D341Med (cell line): ENCODE data around the gene EYA3.

Experiments
- DNase-seq: peaks from one replicate; pipeline ENCODE4 v3.0.0; 2012; ENCODE audit warnings: low spot score

The EYA3 gene

DNA sequence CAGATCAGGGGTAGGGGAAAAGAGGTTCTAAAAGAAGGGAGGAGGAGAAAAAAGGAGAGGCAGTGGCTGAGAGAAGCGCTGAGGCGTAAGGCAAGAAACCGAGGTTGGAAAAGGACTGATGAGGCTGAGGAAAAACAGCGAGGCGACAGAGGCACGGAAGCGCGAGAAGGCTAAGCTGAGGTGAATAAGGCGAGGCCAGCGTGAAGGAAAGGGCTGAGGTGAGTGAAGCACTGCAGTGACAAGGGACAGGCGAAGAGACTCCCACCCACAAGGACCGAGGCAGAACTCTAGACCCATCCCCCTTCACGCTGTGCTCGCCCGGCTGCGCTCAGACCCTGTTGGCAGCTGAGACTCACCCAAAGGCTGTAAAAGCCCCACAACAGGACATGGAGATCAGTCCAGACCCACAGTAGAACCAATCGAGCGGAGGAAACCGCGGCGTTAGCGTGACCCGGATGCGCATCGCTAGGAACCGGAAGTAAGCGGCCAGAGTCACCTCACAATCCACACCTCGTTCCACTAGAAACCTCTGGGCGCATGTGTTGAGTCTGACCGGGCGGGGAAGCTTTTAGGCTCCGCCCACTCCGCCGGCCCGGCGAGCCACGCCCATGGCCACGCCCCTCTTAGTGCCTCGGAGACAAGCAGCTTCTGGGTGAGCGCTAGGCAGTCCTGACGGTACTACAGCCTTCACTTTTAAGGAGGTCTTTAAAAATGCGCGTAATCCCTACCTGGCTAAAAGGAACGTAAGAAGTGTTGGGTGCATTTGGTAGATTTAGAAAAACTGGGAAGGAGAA, at the start of gene EYA3:
EYA3 (minus strand) TSS at position 443 of the 794 bp plus-strand sequence. CDS start 30,584 bp downstream, outside the sequence.
- DNase-seq = peak; percentile 98

- DNase-seq = no peak
These were observed 48.7 kb upstream of the EYA3 start for GRCh38 chr1:28136922-28137613.

DNA sequence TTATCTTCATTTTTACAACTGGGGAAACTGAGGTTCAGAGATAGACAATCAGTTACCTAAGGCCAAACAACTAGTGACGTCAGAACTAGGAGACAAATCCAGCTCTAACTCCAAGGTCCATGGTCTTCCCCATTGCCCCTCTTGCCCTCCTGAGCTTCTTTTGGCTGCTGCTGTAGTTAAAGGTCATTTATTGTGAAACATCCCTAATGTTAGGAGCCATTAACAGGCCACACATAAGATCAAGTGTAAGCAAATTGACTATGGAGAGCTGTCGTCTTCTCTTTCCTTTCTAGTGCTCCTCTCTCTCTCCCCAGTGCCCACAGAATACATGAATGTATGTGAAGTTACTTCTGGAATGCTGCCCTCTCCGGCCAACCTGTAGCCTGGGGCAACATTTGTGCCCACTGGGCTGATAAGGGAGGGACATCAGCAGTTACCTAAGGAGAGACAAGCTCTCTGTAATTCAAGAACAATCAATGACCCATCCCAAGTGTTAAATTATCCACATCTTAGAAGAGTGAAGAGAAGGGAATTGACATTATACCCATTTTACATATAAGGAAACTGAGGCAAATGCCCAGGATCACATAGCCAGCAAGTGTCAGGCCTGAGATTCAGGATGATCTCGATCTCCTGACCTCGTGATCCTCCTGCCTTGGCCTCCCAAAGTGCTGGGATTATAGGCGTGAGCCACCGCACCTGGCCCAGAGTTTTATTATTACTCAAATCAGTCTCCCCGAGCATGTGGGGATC, 47.9 kb upstream of the EYA3 start:
- no peak for DNase-seq

DNA sequence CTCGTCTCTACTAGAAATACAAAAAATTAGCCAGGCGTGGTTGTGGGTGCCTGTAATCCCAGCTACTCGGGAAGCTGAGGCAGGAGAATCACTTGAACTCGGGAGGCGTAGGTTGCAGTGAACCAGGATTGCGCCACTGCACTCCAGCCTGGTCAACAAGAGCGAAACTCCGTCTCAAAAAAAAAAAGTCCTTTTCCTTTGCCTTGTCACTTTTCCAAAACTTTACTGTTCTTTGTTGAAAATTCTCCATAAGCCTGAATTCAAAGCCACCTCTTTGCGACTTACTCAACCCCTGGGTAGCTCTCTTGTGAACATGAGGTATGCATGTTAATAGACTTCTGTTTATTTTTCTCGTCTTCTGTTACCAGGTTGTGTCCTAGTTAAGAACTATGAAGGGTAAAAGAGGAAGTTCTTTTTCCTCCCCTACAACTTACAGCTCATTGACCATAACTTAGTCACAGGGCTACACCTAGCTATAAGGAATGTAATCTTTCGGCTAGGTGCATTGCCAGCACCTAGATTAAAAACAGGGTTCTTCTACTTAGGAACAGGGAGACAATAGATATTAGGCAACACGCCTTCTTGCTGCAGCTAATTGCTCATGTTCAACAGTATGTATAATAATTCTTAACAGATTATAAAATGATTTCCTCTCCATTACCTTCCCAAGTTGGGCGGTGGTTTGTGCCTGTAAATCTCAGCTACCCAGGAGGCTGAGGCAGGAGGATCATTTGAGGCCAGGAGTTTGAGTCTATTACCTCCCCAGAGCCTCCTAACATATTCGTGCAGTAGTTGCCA, 47.2 kb upstream of the EYA3 start:
- DNase-seq = no peak

DNA sequence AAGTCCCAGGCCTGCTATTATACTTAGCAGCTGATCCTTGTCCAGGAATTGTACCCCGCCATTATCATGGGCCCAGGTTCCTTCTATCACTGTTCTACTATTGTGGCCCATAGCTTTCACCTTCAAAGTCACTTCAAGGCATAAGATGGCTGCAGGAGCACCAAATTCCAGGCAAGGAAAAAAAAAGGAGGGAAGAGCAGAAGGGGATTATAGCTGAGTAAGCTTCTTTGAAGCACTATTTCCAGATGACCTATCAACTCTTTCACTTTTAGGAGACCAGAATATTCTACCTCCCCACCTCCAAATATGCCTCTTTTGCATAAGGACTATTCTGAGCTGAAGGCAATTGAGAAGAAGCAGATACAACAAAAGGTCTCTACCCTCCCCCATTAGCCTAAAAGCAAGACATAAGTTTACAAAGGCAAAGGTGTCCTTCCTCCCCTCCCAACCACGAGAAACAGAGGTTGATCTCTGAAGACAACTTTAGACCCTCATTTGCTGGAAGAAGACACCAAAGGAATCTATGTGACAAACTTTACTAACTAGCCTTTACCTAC, 46.3 kb upstream of the EYA3 start:
- DNase-seq = no peak

- DNase-seq = no peak
These were observed 44.1 kb upstream of the EYA3 start for GRCh38 chr1:28132171-28133167.

DNA sequence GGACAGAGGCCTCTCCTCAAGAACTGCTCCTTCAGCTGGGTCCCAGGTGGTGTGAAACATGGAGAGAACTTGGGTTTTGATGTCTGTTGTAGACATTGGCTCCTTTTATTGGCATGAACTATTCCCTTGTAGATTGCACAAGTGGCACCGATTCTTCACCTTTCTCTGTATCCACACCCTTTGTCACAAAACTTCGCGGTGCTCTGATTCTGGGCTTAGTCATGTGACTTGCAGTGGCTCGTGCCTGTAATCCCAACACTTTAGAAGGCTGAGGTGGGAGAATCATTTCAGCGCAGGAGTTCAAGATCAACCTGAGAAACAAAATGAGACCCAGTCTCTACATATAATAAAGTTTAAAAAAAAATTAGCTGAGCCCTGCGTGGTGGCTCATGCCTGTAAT, 42.5 kb upstream of the EYA3 start:
- DNase-seq = no peak

GRCh38 chr1:28129150-28129549, 40.7 kb upstream of the EYA3 start:
- no peak for DNase-seq

DNA sequence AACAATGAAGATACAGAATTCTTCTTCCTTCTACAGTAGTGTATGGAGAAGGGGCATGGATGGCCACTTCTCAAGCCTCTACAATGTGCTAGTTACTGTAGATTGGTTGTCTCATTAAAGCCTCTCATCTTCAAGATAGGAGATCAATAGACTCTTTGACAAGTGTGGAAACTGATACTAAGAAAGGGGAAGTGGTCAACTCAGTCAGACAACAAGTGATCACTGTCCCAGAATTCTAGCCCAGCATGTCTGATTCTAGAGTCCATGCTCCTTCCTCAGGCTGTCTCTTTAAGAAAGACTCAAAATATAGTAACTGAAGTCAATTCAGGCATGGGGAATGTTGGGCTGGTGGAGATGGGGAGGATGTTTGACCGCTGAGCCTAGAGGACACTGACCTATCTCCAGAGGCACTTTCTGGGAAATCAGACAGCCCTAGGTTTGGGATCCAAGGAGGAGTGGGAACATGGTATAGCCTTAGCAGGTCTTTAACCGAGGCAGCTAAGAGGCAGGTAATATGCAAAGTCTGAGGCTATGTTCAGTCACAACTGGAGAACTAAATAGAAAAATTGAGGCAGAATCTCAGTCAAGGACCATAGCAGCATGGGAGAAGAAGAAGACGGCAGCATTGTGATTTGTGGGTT, 39.3 kb upstream of the EYA3 start:
- no peak for DNase-seq

DNA sequence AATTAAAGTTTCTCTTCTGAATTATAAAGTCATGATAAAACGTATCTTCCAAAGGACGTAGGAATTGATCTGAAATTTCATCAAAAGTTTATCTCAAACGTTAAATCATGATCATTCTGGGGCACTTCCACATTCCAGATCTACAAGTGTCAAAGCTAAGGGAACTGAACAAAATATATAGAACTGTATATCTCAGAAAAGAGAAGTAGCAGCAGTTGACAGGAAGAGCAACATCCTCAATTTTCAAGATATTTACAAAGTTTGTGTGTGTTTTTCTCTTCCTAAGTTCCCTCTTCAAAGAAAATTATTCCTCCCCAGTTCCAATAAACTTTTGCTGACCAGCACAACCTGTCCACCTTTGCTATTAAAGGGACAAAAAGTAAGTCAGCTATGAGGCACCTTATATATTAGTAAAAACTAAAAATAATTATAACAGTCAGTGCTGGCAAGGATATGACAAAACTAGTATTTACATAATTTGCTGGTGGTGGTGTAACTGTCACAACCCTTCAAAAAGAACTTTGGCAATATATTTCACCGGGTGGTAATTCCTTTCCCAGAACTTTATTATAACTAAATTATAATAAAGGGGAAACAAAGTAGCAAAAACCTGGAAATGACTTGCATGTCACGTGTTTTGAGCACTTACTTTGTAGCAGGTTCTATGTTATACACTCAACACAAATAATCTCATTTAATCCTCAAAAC, 38.5 kb upstream of the EYA3 start:
- no peak for DNase-seq

DNA sequence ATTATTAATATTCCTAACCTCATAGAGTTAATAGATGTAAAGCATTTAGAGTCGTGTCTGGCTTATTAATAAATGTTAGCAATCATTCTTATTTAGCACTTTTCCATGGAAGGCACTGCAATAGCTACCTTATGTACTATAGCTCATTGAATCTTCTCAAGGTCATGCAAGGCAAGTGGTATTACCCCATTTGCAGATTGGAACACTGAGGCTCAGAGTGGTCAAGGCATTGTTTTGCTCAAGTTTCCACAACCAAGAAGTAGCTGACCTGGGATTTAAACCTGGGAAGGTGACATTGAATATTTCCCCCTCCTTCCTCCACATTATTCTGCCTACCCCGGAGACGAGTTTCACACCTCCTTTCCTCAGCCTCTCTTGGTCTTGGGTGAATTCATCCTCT, 37.8 kb upstream of the EYA3 start:
- no peak for DNase-seq

DNA sequence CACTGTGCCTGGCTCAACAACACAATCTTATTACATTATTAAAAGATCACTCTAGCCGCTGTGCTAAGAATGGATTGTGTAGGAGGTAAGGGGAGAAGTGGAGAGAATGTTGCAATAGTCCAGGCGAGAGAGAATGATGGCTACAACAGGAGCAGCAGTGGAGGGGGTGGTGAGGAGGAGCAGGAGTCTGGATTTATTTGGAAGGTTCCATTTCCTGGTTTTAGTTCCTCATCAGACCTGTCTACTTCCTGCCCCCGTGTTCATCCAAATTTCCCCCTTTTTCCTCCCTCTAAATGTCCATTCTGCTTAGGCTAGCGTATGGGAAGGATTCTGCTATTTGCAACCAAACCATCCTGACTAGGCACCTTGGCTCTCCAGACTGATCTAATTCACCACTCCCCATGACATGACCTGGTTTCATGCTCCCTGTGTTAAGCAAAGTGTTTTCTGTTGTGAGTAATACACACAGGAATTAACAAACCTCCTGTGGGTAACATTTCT, 35.1 kb upstream of the EYA3 start:
- no peak for DNase-seq

- DNase-seq = no peak
These were observed 33.8 kb upstream of the EYA3 start for GRCh38 chr1:28122183-28122582.

DNA sequence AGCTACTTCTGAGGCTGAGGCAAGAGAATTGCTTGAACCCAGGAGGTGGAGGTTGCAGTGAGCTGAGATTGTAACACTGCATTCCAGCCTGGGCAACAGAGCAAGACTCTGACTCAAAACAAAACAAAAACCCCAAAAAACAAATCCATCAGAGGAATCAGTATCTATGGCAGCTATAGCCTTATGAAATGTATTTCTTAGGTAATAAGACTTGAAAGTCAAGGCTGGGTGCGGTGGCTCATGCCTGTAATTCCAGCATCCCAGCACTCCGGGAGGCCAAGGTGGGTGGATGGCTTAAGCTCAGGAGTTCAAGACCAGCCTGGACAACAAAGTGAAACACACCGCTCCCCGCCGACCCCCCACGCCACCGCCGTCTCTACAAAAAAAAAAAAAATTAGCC, 31.1 kb upstream of the EYA3 start:
- DNase-seq = no peak

DNA sequence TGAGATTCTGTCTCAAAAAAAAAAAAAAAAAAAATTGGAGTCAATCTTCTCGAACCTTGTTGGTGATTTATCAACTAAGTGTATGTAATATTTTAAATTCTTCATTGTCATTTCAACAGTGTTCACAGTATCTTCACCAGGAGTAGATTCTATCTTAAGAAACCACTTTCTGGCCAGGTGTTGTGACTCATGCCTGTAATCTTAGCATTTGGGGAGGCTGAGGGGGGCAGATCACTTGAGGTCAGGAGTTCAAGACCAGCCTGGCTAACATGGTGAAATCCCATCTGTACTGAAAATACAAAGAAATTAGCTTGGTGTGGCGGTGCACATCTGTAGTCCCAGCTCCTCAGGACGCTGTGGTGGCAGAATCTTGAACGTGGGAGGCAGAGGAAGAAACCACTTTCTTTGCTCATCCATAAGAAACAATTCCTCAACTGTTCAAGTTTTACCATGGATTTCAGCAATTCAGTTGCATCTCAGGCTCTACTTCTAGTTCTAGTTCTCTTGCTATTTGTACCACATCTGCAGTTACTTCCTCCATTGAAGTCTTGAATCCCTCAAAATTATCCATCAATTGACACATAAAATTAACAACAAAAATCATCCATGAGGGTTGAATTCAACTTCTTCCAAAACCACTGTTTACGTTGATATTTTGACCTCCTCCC, 30.4 kb upstream of the EYA3 start:
- no peak for DNase-seq

- DNase-seq = no peak
These were observed 26.9 kb upstream of the EYA3 start for GRCh38 chr1:28115267-28115666.

- DNase-seq = no peak
These were observed 26.4 kb upstream of the EYA3 start for GRCh38 chr1:28114844-28115243.

DNA sequence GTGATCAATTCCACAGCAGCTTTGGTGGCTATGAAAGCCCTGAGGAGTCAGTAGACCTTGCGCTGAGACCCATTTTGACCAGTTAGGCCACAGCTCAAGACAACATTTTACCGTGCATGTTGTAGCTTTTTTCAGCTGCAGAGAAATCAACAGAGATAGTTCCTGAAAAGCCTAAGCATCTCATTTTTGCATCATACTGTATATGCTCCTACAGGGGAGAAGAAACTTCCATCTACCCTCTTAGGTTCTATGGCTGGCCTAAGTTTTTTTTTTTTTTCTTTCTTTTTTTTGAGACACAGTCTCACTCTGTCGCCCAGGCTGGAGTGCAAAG, 24.8 kb upstream of the EYA3 start:
- no peak for DNase-seq
